ENCODE measurements around the gene TM9SF3. TPM values are rescaled to one million over a fixed set of nuclear protein-coding genes. Genes with fewer than 3 reads are reported as not detected.

The TM9SF3 gene
- total RNA-seq, 1 experiment from 2014 or later, result 125 TPM

GRCh38 chr10:96496281-96496925 lies 90.4 kb downstream of the TM9SF3 start:
- DNase-seq (ENCODE audit: low spot score), result no peak
- CTCF ChIA-PET, result no interaction called here
- H3K27ac ChIP-seq (ENCODE audit: low read depth, low read length, poor library complexity, severe bottlenecking), result no peak overlapping the region
- intact Hi-C loops (cut with micrococcal nuclease; ENCODE audit: unreplicated experiment), result no loop called here
- no TSS peak for BruUV-seq (replicated peaks)
- H3K4me1 ChIP-seq (ENCODE audit: insufficient read depth, low read length, poor library complexity, severe bottlenecking), result no peaks in the 10 kb centered on the region
- H3K36me3 ChIP-seq (ENCODE audit: insufficient read depth, low read length, poor library complexity, severe bottlenecking), result no peaks in the 10 kb centered on the region
- H3K9me3 ChIP-seq (ENCODE audit: low read depth, low read length, poor library complexity, severe bottlenecking), result no peaks in the 10 kb centered on the region
- no peak overlapping the region for H3K4me3 ChIP-seq (ENCODE audit: low read depth, low read length, poor library complexity, severe bottlenecking)
- no peaks in the 10 kb centered on the region for H3K27me3 ChIP-seq (replicated peaks; ENCODE audit: insufficient read depth, low read depth, low read length, poor library complexity)
- no peak for TF ChIP-seq CTCF (conservative IDR thresholded peaks at IDR 0.05; ENCODE audit: low read depth, low read length)
- TF ChIP-seq EZH2 (IDR thresholded peaks at IDR 0.05; ENCODE audit: borderline replicate concordance, low read depth, low read length, poor library complexity, severe bottlenecking), result no peak
- POLR2A ChIA-PET (ENCODE audit: low non-redundant PET), result no interaction called here

- DNase-seq (ENCODE audit: low spot score), result no peak
- Histone ChIP-seq H3K27me3 (replicated peaks; ENCODE audit: insufficient read depth, low read depth, low read length, poor library complexity) (no peaks in the 10 kb centered on the region), H3K4me3 (ENCODE audit: low read depth, low read length, poor library complexity, severe bottlenecking) (no peak overlapping the region), H3K27ac (ENCODE audit: low read depth, low read length, poor library complexity, severe bottlenecking) (no peak overlapping the region), H3K4me1 (ENCODE audit: insufficient read depth, low read length, poor library complexity, severe bottlenecking) (no peaks in the 10 kb centered on the region), H3K9me3 (ENCODE audit: low read depth, low read length, poor library complexity, severe bottlenecking) (no peaks in the 10 kb centered on the region), H3K36me3 (ENCODE audit: insufficient read depth, low read length, poor library complexity, severe bottlenecking) (no peaks in the 10 kb centered on the region)
- intact Hi-C loops (cut with micrococcal nuclease; ENCODE audit: unreplicated experiment), result no loop called here
- TF ChIP-seq EZH2 (IDR thresholded peaks at IDR 0.05; ENCODE audit: borderline replicate concordance, low read depth, low read length, poor library complexity, severe bottlenecking) (no peak), CTCF (conservative IDR thresholded peaks at IDR 0.05; ENCODE audit: low read depth, low read length) (no peak)
- ChIA-PET POLR2A (ENCODE audit: low non-redundant PET) (no interaction called here), CTCF (no interaction called here)
- no TSS peak for BruUV-seq (replicated peaks)
Observed at GRCh38 chr10:96495544-96495943, 91.3 kb downstream of the TM9SF3 start.

DNA sequence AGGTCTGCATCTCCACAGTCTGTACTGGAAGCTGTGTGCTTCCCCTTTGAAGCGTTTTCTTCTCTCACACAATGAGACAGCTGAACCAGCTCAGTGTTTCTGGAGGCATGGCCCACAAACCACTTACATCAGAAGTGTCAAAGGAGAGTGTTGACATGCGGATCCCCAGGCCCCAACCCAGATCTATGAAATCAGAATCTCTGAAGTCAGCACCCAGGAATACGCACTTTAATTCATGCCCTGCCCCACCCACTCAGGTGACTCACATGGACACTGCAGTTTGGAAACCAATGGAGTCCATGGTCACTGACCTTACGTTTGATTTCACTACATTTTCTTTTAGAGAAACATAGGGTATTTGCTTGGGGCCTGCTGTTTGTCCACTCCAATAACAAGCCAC lies 92.1 kb downstream of the TM9SF3 start:
- no peaks in the 10 kb centered on the region for H3K9me3 ChIP-seq (ENCODE audit: low read depth, low read length, poor library complexity, severe bottlenecking)
- no peak overlapping the region for H3K27ac ChIP-seq (ENCODE audit: low read depth, low read length, poor library complexity, severe bottlenecking)
- TF ChIP-seq CTCF (conservative IDR thresholded peaks at IDR 0.05; ENCODE audit: low read depth, low read length), result no peak
- no peak for TF ChIP-seq EZH2 (IDR thresholded peaks at IDR 0.05; ENCODE audit: borderline replicate concordance, low read depth, low read length, poor library complexity, severe bottlenecking)
- no peak overlapping the region for H3K4me3 ChIP-seq (ENCODE audit: low read depth, low read length, poor library complexity, severe bottlenecking)
- CTCF ChIA-PET, result no interaction called here
- intact Hi-C loops (cut with micrococcal nuclease; ENCODE audit: unreplicated experiment), result no loop called here
- no peaks in the 10 kb centered on the region for H3K36me3 ChIP-seq (ENCODE audit: insufficient read depth, low read length, poor library complexity, severe bottlenecking)
- peaks cover 3% of the 10 kb centered on the region for H3K27me3 ChIP-seq (replicated peaks; ENCODE audit: insufficient read depth, low read depth, low read length, poor library complexity)
- no TSS peak for BruUV-seq (replicated peaks)
- no peaks in the 10 kb centered on the region for H3K4me1 ChIP-seq (ENCODE audit: insufficient read depth, low read length, poor library complexity, severe bottlenecking)
- POLR2A ChIA-PET (ENCODE audit: low non-redundant PET), result no interaction called here
- no peak for DNase-seq (ENCODE audit: low spot score)

Measured in A673 (cell line).